ENCODE data around the gene INPP5J. TPM values are rescaled to one million over a fixed set of nuclear protein-coding genes. Genes with fewer than 3 reads are reported as not detected.

INPP5J gene
- total and polyA plus RNA-seq, 9 donors = 0.63 to 3.1 (median 1.1) TPM

- H3K36me3 ChIP-seq = no peaks in the 10 kb centered on the region
- H3K27me3 ChIP-seq = no peaks in the 10 kb centered on the region
- intact Hi-C loops (cut with DNase I) = no loop called here
These were observed 61.2 kb downstream of the INPP5J start for GRCh38 chr22:31184015-31184414.

More at GRCh38 chr22:31184015-31184414, 61.2 kb downstream of the INPP5J start:
- no peak for TF ChIP-seq EP300 (IDR thresholded peaks at IDR 0.05)
- no peak for TF ChIP-seq POLR2A (IDR thresholded peaks at IDR 0.05)
- TF ChIP-seq, protein P1, sequence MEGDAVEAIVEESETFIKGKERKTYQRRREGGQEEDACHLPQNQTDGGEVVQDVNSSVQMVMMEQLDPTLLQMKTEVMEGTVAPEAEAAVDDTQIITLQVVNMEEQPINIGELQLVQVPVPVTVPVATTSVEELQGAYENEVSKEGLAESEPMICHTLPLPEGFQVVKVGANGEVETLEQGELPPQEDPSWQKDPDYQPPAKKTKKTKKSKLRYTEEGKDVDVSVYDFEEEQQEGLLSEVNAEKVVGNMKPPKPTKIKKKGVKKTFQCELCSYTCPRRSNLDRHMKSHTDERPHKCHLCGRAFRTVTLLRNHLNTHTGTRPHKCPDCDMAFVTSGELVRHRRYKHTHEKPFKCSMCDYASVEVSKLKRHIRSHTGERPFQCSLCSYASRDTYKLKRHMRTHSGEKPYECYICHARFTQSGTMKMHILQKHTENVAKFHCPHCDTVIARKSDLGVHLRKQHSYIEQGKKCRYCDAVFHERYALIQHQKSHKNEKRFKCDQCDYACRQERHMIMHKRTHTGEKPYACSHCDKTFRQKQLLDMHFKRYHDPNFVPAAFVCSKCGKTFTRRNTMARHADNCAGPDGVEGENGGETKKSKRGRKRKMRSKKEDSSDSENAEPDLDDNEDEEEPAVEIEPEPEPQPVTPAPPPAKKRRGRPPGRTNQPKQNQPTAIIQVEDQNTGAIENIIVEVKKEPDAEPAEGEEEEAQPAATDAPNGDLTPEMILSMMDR (IDR thresholded peaks at IDR 0.05) = no peak
- Histone ChIP-seq H3K4me3 (no peak overlapping the region), H3K4me1 (ENCODE audit: insufficient read depth) (peaks cover 6% of the 10 kb centered on the region), H3K27ac (no peak overlapping the region), H3K9me3 (no peaks in the 10 kb centered on the region)
- no peak for DNase-seq
- 94 to 98% (median 94%) methylated on average over 17 to 30 of the region's 30 CpGs for WGBS, 3 donors

MicroRNA genes within 50 kb of the gene (microRNA counts, 767-probe panel; counts per million panel counts)
- 530 counts per million, percentile 78 among the panel's probes with 10 or more counts for microRNA hsa-miR-3928

Small RNAs within 50 kb of the gene (microRNA-seq; reads per million reads assigned to microRNA genes)
- 0.18 to 3.0 (median 0.75) reads per million in 3 donors for gene MIR3928

Small RNAs within 50 kb of the gene (small RNA-seq; reads per million reads assigned to genes)
- not detected for gene MIR3928

Other genes starting within 250 kb of the INPP5J start
- 10 to 100 TPM; 13.0 to 30.5 (median 22.3) TPM for gene MORC2, start 154.2 kb upstream of the INPP5J start, total RNA-seq
- gene MORC2, start 154.2 kb upstream of the INPP5J start, polyA plus RNA-seq = 10 to 100 TPM; 15.0 to 22.1 TPM
- 100 to 1,000 TPM in 1 of 7 donors, 10 to 100 TPM in 6; 71.8 to 101 (median 78.7) TPM for gene TUG1, start 153.7 kb upstream of the INPP5J start, total RNA-seq
- 100 to 1,000 TPM in 1 of 2 donors, 10 to 100 TPM in 1; 44.9 to 114 TPM for gene TUG1, start 153.7 kb upstream of the INPP5J start, polyA plus RNA-seq
- 100 to 1,000 TPM in 3 of 7 donors, 10 to 100 TPM in 4; 39.9 to 238 (median 87.6) TPM for gene SMTN, start 41.6 kb upstream of the INPP5J start, total RNA-seq
- gene SMTN, start 41.6 kb upstream of the INPP5J start, polyA plus RNA-seq = 10 to 100 TPM; 23.1 to 61.2 TPM
- 100 to 1,000 TPM; 229 to 678 (median 306) TPM for gene SELENOM, start 15.4 kb upstream of the INPP5J start, total RNA-seq
- gene SELENOM, start 15.4 kb upstream of the INPP5J start, polyA plus RNA-seq = 100 to 1,000 TPM in 1 of 2 donors, 10 to 100 TPM in 1; 25.7 to 433 TPM
- gene PLA2G3, start 17.5 kb downstream of the INPP5J start, total RNA-seq = under 1 TPM in 1 of 7 donors, not detected in 6; 0.13 TPM
- gene PLA2G3, start 17.5 kb downstream of the INPP5J start, polyA plus RNA-seq = not detected
- gene RNF185, start 37.2 kb downstream of the INPP5J start, total RNA-seq = 10 to 100 TPM; 17.0 to 39.5 (median 33.2) TPM
- 10 to 100 TPM; 23.3 to 52.5 TPM for gene RNF185, start 37.2 kb downstream of the INPP5J start, polyA plus RNA-seq
- 10 to 100 TPM; 21.2 to 63.7 (median 36.4) TPM for gene LIMK2, start 89.3 kb downstream of the INPP5J start, total RNA-seq
- 10 to 100 TPM; 19.0 to 23.7 TPM for gene LIMK2, start 89.3 kb downstream of the INPP5J start, polyA plus RNA-seq
- 10 to 100 TPM; 10.8 to 34.2 (median 18.7) TPM for gene PIK3IP1, start 169.5 kb downstream of the INPP5J start, total RNA-seq
- gene PIK3IP1, start 169.5 kb downstream of the INPP5J start, polyA plus RNA-seq = 10 to 100 TPM; 26.5 to 48.9 TPM
- gene PATZ1, start 223.4 kb downstream of the INPP5J start, total RNA-seq = 10 to 100 TPM; 26.3 to 44.5 (median 39.3) TPM
- 10 to 100 TPM; 26.8 to 29.7 TPM for gene PATZ1, start 223.4 kb downstream of the INPP5J start, polyA plus RNA-seq

All from ovary (tissue), 9 donors.